Ecto neural progenitor cell (in vitro differentiated cells): ENCODE measurements around the gene XAB2.

Source experiments
- DNase-seq: peaks from one replicate; pipeline ENCODE4 v3.0.0-alpha.2; 2018; ENCODE audit warnings: low spot score

Gene XAB2

DNA sequence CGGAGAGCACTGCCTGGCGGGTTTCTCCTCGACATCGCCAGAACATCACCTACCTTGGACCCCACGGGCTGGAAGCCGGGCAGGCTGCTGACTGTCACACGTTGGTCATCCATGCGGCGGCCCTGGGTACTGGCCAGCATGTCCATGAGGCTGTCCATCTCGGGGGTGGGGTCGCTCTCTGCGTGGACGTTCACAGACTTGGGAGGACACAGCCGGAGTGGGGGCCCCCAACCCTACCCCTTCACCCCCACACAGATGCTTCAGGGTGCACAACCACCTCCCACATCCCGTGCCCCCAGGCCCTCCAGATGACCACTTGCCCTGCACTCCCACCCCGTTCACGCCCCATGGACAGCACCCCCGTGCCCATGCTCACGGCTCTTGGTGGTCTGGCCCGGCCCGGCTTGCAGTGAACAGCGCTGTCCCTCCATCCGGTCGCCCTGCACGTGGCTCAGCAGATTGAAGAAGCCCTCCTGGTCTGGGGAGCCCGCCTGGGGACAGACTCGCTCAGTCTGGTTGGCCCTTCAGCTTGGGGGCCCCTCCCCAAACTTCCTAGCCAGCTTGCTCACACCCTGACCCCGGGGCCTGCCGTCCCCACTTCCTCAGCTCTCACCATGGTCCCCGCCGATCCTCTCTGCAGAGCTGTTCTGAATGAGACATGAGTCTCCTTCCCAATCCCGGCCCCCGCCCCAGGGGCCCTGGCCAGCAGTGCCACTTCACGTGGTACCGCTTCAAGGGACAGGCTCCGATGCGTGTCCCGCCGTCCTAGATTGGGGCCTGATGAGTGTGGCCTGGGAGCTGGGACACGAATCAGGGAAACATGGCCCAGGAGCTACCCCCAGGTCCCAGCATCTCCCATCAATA lies 3.2 kb upstream of the XAB2 start:
- DNase-seq = no peak

DNA sequence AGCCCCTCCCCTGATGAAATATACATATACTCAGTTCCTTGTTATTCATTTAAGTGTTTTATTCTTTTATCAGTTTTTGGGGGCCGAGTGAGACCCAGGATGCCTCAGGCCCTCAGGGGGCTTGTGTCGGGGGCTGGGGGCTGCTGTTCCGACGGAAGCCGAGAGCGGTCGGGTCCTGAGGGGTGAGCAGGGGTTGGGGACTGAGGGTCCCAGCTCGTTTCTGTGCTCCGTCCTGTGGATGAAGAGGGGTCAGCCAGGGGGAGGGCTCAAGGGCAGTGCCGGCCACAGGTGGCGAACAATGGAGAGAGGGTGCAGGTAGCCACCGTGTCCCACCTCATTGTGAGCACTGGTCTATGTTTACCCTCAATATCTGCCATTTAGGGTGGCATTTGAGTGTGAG lies 2.2 kb upstream of the XAB2 start:
- no peak for DNase-seq

DNA sequence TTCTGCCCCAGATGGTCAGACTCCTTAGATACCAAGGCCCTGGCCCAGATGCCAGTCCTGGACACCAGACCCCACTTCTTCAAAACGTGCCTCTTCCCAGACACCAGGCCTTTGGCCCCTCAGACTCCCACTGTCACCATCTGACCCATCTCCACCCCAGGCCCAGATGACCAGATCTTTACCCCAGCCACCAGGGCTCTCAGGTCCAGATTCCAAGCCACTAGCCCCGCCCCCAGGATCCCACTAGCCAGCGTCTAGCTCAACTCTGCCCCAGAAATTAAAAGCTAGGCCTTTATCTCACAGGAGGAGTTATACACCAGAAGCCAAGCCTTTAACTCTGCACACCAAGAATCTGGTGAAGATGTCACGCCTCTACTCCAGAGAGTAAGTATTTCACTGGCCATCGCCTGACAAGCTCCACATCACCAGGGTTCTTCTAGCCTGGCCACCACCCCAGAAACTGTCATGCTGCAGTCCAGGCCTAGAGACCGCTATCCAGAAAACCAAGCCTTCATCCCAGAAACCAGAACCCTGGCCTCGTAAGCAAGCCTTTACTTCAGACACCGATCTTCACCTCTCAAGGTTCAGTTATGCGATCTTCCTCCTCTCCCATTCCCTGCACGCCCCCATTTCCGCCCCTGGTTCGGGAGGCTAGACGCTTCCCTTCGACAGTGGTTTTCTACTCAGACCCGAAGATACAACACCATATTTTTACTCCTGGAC lies 595 bp downstream of the XAB2 start:
- DNase-seq = no peak

DNA sequence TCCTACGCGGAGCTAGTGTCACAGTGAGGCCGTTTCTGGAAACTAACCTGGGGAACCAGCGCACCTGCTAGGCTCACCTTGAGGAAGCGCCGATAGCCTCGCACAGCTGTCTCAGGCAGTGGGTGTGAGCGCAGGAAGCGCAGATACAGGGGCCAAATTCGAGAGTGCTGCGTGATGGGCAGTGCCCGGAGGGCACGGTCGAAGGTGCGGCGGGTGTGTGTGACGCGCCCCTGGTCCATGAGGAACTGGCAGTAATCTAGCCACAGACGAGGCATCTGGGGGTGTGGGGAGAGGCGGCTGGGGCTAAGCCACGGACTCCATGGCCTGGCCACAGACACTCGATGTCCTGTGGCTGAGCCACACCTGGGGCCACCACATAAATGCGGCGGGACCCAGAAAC lies 2.2 kb downstream of the XAB2 start:
- DNase-seq = no peak

DNA sequence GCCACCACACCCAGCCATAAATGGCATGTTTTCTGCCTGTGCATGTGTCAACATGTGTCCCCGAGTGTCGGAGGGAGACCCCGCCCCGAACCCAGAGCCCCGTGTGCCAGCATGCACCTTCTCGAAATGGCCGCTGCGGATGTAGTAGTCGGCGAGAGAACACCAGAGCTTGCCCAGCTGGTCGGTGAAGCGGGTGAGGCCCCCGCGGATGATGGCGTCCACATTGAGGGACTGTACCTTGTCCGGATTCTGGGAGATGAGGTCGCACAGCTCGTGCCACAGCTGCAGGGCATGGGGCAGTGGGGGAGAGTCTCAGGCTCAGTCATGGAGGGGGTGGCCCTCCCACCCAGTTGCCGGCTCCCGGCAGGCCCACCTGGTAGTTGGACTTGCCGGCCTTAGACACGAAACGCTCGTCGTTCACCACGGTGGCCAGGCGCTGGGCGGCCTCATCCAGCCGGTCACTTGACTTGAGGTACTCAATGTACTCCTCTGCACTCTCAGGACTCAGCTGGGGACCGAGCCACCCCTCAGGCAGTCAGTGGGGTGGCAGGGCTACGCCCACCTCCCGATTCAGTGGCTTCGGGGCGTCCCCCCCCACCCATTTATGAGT lies 3.5 kb downstream of the XAB2 start:
- no peak for DNase-seq

DNA sequence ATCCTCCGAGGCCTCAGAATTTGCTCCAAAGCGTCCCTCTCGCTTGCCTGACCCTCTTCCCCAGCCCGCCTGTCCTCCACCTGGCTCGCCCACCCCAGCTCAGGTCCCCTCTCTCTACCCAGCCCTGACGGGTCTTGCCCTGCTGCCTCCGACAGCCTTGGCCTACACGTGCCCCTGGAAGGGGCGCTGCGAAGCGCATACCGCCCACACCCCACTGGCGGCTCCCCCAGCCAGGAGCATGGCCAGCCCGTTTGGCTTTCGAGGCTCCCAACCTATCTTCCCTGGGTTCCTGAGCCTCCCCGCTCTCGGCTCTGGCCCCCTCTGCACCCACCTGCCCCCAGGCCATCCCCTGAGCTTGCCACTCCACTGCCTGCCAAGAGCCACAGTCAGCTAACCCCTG lies 4.5 kb downstream of the XAB2 start:
- no peak for DNase-seq

DNA sequence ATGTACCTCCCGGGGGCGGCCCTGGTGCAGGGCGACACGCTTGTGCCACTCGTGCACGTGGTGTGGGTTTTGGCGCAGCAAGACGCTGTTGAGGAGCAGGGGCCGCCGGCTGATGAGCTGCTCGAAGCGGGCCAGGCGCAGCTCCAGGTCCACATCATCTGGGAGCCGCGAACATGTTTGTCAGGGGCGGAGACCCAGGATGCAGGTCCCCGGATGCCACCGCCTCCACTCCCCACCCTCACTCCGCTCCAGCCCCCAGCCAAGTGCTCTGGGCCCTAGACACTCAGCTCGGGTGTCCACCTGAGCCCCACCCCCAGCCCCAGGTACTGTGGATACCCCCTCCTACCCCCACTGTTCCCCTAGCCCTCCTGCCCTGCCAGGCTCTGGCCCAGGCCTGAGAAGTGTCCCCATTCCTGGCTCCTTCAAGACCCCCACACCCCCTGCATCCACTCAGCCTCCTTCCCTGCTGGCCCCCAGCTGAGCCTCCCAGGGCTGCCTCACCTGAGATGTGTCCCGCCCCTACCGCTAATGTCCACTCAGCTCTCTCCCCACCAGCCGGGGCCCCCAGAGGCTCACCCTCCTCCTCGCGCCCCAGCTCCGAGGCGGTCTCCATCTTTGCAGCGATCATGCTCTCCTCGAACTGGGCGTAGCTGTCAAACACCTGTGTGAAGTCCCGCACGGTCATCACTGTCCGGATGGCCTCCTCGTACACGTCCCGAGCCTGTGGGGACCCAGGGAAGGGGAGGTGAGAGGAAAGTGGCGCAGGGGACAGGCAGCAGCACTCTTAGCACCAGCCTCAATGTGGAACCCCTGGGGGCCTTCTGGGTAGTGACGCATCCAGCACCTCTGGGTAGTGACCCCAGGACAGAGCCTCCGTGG lies 5.4 kb downstream of the XAB2 start:
- no peak for DNase-seq

DNA sequence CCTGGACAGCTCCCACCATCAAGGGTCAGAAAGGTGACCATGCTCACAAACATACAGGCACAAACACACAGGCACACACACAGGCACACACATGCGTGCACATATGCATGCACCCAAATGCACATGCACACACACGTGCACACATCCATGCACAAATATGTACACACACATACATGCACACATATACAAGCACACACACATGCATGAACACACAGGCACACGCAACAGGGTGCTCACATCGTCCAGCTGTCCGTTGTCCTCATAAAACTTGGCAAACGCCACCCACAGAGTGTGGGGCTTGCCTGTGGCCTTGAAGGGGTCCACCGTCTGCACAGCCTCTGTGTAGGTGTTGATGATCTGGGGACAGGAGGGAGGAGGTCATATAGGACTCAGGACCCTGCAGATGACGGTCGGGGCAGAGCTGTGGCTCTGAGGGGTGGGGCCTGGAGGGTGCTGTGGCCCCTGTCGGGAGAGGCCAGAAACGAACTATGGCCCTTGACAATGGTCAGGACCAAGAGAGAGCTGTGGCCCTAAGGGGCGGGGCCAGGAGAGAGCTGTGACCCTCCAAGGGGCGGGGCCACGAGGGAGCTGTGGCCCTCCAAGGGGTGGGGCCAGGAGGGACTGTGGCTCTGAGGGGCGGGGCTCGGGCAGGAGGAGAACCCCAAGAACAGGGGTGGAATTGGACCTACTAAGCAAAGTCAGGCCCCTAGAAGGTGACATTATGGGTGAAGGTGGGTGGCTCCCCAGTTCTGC lies 6.2 kb downstream of the XAB2 start:
- DNase-seq = no peak

DNA sequence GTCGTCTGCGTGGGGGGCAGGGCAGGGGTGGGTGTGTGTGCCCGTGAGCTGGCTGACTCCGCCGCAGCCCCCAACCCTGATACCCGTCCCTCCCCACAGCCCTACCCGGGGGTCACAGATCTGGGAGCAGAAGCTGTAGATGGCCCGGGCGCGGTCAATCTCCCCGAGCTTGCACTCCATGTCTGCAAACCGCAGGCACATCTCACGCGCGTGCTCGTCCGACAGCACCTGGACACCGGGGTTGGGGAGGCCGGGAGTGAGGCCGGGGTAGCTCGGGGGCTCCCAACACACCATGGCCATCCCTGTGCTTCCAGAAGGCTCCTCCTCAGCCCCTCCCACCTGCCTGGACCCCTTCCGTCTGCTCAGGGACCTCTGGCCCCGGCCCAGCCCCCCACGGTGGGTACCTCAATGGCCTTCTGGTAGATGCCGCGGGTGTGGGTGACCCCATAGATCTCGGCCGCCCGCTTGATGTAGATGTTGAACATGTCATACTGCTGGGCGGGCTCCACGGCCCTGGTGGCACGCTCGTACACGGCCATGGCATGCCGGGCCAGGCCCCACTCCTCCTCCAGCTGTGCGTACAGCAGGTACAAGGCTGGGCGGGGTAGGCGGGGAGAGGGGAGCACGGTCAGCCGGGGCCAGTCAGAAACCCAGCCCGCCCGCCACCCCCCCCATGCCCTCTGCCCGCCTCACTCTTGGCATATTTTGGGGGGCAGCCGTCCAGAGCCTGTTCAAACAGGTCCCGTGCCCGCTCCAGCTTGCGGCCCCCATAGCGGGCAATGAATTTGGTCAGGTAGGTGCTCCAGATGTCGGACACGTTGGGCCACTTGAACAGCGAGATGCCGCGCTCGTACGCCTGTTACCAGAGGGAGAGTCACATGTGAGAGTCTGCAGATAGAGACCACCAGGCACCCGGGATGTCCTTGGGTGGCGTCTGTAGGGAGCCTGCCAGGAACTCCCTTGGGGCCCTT lies 8.6 kb downstream of the XAB2 start:
- DNase-seq = no peak

DNA sequence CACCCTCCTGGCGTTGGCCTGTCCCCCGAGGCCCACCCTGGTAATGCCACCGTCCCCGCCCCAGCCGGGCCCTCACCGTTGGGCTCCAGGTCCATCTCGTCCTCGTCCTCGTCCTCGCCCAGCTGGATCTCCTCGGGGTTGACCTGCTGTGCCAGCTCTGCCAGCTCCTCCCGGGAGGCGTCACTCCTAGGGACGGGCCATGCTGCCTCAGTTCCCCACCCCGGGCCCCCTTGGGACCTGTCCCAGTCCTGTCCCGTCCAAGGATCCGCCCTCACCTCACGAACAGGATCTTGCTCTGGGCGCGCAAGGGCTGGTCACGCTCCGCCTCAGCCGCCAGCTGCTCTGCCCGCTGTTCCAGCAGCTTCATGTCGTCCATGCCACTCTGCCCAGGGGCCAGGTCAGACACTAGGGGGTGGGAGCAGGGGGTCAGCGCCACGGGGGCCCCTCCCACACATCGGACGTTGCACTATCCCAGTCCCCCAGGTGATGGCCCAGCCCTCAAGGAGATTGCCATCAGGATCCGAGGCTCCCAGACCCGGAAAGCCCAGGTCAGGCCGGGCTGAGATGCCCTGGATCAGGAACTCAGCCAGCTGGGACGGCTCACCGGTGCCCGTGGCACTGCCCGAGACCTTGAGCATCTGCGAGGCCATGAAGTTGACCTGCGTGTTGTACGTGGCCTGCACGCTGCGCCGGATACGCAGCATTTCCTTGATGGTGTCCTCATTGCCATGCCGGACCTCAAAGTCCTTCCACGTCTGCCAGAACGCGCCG lies 9.5 kb downstream of the XAB2 start:
- DNase-seq = no peak

DNA sequence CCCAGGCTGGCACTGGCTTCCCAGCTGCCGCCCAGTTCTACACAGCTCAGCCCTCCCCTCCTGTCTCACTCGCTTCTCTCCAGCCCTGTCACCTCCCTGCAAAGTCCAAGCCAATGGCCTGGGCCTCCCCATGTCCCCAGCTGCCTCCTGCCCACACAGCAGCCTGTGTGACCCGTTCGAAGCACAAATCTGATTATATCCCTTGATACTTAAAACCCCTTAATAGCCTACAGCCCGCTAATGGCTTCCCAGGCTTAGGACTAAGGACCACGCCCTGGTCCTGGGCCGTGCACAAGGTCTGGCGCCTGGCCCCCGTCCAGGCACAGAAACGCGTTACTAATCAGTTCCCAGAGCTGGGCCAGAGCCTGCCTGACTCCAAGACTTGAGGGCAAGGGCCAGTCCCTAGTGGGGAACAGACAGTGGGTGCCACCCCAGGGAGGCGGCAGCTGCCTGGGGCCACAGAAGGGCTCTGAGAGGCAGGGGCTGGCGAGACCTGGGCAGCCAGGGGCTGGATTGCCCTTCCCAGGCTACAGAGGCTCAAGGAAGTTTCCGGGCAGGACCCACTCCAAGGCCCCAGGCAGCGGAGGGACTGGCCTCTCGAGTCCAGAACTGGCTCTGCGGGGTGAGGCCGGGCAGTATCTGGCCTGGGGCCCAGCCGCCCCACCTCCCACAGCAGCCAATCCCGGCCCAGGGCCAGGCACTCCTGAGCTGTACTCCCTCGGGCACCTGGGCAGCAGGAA lies 10.4 kb downstream of the XAB2 start:
- DNase-seq = no peak

DNA sequence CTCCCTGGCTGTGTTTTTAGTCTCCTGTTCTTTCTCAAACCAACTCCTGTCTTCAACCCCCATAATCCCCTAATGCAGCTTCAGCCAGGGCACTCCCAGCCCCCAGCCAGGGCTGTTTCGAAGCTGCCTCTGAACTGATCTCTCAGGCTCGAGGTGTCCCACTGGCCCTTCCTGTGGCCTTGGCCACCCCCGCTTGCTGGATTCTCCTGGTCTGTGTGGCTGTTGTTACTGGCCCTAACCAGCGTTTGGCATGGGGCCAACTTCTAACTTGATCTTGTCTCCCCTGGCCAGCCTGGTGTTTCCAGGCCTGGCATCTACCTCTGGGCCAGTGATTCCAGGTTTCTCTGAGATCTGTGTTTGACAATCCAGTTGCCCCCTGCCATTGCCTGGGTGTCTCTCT lies 11.0 kb downstream of the XAB2 start:
- DNase-seq = no peak

DNA sequence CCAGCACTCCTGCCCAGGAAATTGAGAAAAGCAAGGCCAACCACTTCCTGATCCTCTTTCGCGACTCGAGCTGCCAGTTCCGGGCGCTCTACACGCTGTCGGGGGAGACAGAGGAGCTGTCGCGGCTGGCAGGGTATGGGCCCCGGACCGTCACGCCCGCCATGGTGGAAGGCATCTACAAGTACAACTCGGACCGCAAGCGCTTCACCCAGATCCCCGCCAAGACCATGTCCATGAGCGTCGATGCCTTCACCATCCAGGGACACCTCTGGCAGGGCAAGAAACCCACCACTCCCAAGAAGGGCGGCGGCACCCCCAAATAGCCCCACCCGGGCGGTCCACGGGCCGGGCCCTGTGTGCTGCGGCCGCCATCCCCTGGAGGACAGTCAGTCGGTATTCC lies 11.6 kb downstream of the XAB2 start:
- DNase-seq = no peak

DNA sequence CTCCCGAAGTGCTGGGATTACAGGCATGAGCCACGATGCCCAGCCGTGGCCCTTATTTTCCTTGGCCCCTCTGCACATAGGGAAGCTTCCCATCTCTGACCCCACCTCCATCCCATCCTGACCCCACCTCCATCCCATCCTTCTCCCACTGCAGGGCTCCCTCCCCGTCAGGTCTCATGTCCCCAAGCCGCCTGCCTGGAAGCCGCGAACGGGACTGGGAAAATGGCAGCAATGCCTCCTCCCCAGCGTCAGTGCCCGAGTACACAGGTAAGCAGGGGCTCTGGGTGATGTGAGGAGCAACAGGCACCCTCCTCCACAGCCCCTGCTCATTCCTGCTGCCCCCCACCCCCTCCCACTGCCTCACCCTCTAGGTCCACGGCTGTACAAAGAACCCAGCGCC lies 12.2 kb downstream of the XAB2 start:
- no peak for DNase-seq

DNA sequence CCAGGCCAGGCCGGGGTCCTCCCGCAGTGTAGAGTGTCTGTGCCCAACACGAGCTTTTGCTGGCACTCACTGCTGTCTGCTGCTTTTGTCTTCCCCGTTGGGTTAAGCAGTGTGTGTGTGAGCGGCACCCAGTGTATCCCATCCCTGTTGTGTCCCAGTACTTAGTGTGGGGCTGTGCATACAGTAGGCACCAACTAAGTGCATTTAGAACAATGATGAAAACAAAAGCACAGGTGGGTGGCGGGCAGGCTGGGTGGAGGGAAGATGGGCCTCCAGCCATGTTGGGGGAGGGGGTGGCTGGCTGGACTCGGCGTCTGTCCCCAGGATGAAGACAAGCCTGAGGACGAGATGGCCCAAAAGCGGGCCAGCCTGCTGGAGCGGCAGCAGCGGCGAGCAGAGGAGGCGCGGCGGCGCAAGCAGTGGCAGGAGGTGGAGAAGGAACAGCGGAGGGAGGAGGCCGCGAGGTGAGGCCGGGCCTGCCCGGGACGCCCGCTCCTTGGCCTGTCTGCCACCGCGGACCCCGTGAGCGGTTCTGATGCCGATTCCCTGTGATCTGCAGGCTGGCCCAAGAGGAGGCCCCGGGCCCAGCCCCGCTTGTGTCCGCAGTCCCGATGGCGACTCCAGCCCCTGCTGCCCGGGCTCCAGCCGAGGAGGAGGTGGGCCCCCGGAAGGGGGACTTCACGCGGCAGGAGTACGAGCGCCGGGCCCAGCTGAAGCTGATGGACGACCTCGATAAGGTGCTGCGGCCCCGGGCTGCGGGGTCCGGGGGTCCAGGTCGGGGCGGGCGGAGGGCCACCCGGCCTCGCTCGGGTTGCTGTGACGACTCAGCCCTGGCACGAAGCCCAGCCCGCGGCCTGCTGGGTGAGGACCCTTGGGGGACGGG lies 14.2 kb downstream of the XAB2 start:
- DNase-seq = no peak

DNA sequence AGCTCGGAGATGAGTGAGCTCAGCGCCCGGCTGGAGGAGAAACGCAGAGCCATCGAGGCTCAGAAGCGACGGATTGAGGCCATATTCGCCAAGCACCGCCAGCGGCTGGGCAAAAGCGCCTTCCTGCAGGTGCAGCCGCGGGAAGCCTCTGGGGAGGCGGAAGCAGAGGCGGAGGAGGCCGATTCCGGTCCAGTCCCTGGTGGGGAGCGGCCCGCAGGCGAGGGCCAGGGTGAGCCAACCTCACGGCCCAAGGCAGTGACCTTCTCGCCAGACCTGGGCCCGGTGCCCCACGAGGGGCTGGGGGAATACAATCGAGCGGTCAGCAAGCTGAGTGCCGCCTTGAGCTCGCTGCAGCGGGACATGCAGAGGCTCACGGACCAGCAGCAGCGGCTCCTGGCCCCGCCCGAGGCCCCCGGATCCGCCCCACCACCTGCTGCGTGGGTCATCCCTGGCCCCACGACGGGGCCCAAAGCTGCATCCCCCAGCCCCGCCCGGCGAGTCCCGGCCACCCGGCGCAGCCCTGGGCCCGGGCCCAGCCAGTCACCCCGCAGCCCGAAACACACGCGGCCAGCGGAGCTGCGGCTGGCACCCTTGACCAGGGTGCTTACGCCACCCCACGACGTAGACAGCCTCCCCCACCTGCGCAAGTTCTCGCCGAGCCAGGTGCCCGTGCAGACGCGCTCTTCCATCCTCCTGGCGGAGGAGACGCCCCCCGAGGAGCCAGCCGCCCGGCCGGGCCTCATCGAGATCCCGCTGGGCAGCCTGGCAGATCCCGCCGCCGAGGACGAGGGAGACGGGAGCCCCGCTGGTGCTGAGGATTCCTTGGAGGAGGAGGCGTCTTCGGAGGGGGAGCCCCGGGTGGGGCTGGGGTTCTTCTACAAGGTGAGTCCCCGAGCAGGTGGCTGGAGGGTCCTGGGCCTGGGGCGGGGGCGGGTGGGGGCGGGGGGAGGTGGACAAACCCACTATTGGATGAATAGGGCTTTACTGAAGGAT lies 16.8 kb downstream of the XAB2 start:
- DNase-seq = no peak
